ENCODE measurements around the gene ZBTB7C. TPM values are rescaled to one million over a fixed set of nuclear protein-coding genes. Genes with fewer than 3 reads are reported as not detected.

ZBTB7C gene
- total RNA-seq, 2 donors from 2014 or later, result 11.0 to 14.8 TPM

- intact Hi-C loops (cut with DNase I), result no loop called here
- no peak for DNase-seq (ENCODE audit: low spot score)
Measured at GRCh38 chr18:48250918-48251317, 158.3 kb downstream of the ZBTB7C start.

- DNase-seq (ENCODE audit: low spot score), result no peak
- intact Hi-C loops (cut with DNase I), result no loop called here
Measured at GRCh38 chr18:48250362-48250907, 158.7 kb downstream of the ZBTB7C start.

- DNase-seq (ENCODE audit: low spot score), result no peak
- intact Hi-C loops (cut with DNase I), result no loop called here
Measured at GRCh38 chr18:48249854-48250253, 159.3 kb downstream of the ZBTB7C start.

- intact Hi-C loops (cut with DNase I), result no loop called here
- DNase-seq (ENCODE audit: low spot score), result no peak
Measured at GRCh38 chr18:48244530-48244929, 164.7 kb downstream of the ZBTB7C start.

- intact Hi-C loops (cut with DNase I), result no loop called here
- DNase-seq (ENCODE audit: low spot score), result no peak
Measured at GRCh38 chr18:48238636-48239035, 170.5 kb downstream of the ZBTB7C start.

- no peak for DNase-seq (ENCODE audit: low spot score)
- intact Hi-C loops (cut with DNase I), result no loop called here
Measured at GRCh38 chr18:48238206-48238605, 171.0 kb downstream of the ZBTB7C start.

GRCh38 chr18:48236822-48237221, 172.4 kb downstream of the ZBTB7C start:
- intact Hi-C loops (cut with DNase I), result no loop called here
- no peak for DNase-seq (ENCODE audit: low spot score)

GRCh38 chr18:48230467-48231113, 178.6 kb downstream of the ZBTB7C start:
- intact Hi-C loops (cut with DNase I), result no loop called here

GRCh38 chr18:48229552-48229981, 179.6 kb downstream of the ZBTB7C start:
- intact Hi-C loops (cut with DNase I), result loop anchor here in 1 of 2 donors (10.0 kb wide), 1 partner anchor 215 kb away; no protein-coding TSS in a partner anchor
- DNase-seq (ENCODE audit: low spot score), result no peak

More at GRCh38 chr18:48230467-48231113, 178.6 kb downstream of the ZBTB7C start:
- DNase-seq (ENCODE audit: low spot score), result peak; percentile 90

GRCh38 chr18:48228841-48229240, 180.3 kb downstream of the ZBTB7C start:
- DNase-seq (ENCODE audit: low spot score), result no peak
- intact Hi-C loops (cut with DNase I), result loop anchor here in 1 of 2 donors (10.0 kb wide), 1 partner anchor 216 kb away; no protein-coding TSS in a partner anchor

- peak; percentile 91 for DNase-seq (ENCODE audit: low spot score)
- intact Hi-C loops (cut with DNase I), result loop anchor here in 1 of 2 donors (10.0 kb wide), 1 partner anchor 216 kb away; no protein-coding TSS in a partner anchor
Measured at GRCh38 chr18:48228301-48228715, 180.9 kb downstream of the ZBTB7C start.

- intact Hi-C loops (cut with DNase I), result loop anchor here in 1 of 2 donors (10.0 kb wide), 1 partner anchor 218 kb away; no protein-coding TSS in a partner anchor
- DNase-seq (ENCODE audit: low spot score), result no peak
Measured at GRCh38 chr18:48227206-48227605, 182.0 kb downstream of the ZBTB7C start.

- intact Hi-C loops (cut with DNase I), result loop anchor here in 1 of 2 donors (10.0 kb wide), 1 partner anchor 218 kb away; no protein-coding TSS in a partner anchor
- no peak for DNase-seq (ENCODE audit: low spot score)
Measured at GRCh38 chr18:48226401-48226800, 182.8 kb downstream of the ZBTB7C start.

GRCh38 chr18:48222118-48222517, 187.1 kb downstream of the ZBTB7C start:
- DNase-seq (ENCODE audit: low spot score), result no peak
- intact Hi-C loops (cut with DNase I), result loop anchor here in 1 of 2 donors (10.0 kb wide), 1 partner anchor 223 kb away; no protein-coding TSS in a partner anchor

- intact Hi-C loops (cut with DNase I), result loop anchor here in 1 of 2 donors (10.0 kb wide), 1 partner anchor 225 kb away; no protein-coding TSS in a partner anchor
- DNase-seq (ENCODE audit: low spot score), result no peak
Measured at GRCh38 chr18:48219810-48220499, 189.2 kb downstream of the ZBTB7C start.

GRCh38 chr18:48219037-48219809, 190.0 kb downstream of the ZBTB7C start:
- no peak for DNase-seq (ENCODE audit: low spot score)
- intact Hi-C loops (cut with DNase I), result no loop called here

- intact Hi-C loops (cut with DNase I), result no loop called here
- DNase-seq (ENCODE audit: low spot score), result no peak
Measured at GRCh38 chr18:48218285-48219022, 190.7 kb downstream of the ZBTB7C start.

Measured in posterior vena cava (tissue), 2 donors.